Left lung (tissue), 10 donors: ENCODE measurements around the gene CUEDC1. TPM values are rescaled to one million over a fixed set of nuclear protein-coding genes. Genes with fewer than 3 reads are reported as not detected.

Experiments
- ATAC-seq: fragments of 200-7000 bp; cut with Tn5 transposase; one replicate; pipeline ENCODE4 v1.9.1; 2020; ENCODE audit warnings: moderate library complexity
- DNase-seq, 4 donors: peaks; one replicate each; pipeline ENCODE4 v3.0.0-alpha.2; 2013 to 2020
- H3K27ac ChIP-seq, 2 donors: fragments of 200-600 bp; sonication (generic) in 1 of 2; one replicate each; pipeline versions ENCODE4 v1.5.0 to v1.8.0; 2020 to 2021
- H3K27me3 ChIP-seq, 2 donors: fragments of 200-600 bp; sonication (generic) in 1 of 2; one replicate each; pipeline versions ENCODE4 v1.5.0 to v1.8.0; 2020 to 2021
- H3K36me3 ChIP-seq, 2 donors: fragments of 200-600 bp; sonication (generic) in 1 of 2; one replicate each; pipeline versions ENCODE4 v1.5.0 to v1.8.0; 2020 to 2021
- H3K4me1 ChIP-seq, 2 donors: fragments of 200-600 bp; one replicate each; pipeline ENCODE4 v1.8.0; 2021
- H3K4me3 ChIP-seq, 2 donors: fragments of 200-600 bp; sonication (generic) in 1 of 2; one replicate each; pipeline versions ENCODE4 v1.5.0 to v1.8.0; 2020 to 2021; ENCODE audit warnings: mild to moderate bottlenecking in 1 of 2
- H3K9me3 ChIP-seq, 2 donors: fragments of 200-600 bp; sonication (generic) in 1 of 2; one replicate each; pipeline versions ENCODE4 v1.5.0 to v1.8.0; 2020 to 2021
- intact Hi-C, 2 donors: fragments of 100-400 bp; cut with DNase I; formaldehyde crosslinking; loops; one replicate each; pipeline versions ENCODE4 v1.11.2 to v1.14.2; 2022
- polyA plus RNA-seq, 6 donors: library from polyadenylated mRNA; unstranded; fragments of 120-200 nt; gene quantifications; one replicate each; pipeline ENCODE4 v1.2.1, GENCODE V29; 2013; ENCODE audit not compliant: insufficient read length in 6 of 6
- total RNA-seq, 2 donors: library from RNA; stranded (reverse); fragmentation: NEBNext Ultra II Directional; extraction: Animal tissue kit (Norgen Biotek cat#: 25700); gene quantifications; one replicate each; pipeline ENCODE4 v1.2.1, GENCODE V29; 2021
- TF ChIP-seq, protein P1 (sequence below), 2 donors: fragments of 200-600 bp; sonication (generic) in 1 of 2; IDR thresholded peaks; one replicate each; pipeline versions ENCODE4 v1.5.0 to v1.8.0; 2021; ENCODE audit warnings: antibody characterized with exemption in 2 of 2
- donor health status: DM: no; HTN: yes; CAD: no.
- donor health status: DM: no; HTN: no; CAD: no.

CUEDC1 gene
- total and polyA plus RNA-seq, 8 donors = 38.2 to 47.7 (median 42.6) TPM

DNA sequence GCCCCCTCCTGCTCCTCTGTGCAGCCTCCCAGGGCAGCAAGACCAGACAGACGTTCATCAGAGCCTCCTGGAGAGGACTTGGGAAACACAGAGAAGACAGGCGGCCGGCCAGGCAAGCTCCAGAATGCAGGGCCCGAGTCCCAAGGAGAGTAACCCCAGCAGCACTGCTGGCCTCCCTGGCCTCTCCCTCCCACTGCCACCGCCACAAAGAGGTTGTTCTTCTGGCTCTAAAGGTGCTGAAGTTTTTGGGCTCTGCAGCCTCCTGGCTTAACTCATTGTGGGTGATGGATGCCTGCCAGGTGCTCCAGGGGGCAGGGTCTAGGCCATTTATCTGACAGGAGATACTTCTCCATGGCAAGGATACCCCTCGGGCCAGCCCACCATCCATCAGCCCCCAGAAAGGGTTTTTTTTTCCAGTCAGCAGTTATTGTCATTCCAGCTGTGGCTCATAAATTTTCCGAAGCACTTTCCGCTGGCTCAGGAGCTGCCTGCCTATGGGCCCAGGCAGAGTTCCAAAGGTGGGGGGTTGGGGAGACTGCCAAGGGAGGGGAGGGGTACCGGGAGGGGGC lies 73.3 kb downstream of the CUEDC1 start:
- no peaks in the 10 kb centered on the region for H3K27me3 ChIP-seq
- H3K27ac ChIP-seq = peak overlapping the region in 1 of 2 donors; percentile 19
- intact Hi-C loops = no loop called here
- peaks cover 0 to 25% of the 10 kb centered on the region in 2 donors for H3K36me3 ChIP-seq
- no peaks in the 10 kb centered on the region for H3K9me3 ChIP-seq
- H3K4me3 ChIP-seq = no peak overlapping the region
- H3K4me1 ChIP-seq = peaks cover 10% of the 10 kb centered on the region in 2 donors
- TF ChIP-seq, protein P1, sequence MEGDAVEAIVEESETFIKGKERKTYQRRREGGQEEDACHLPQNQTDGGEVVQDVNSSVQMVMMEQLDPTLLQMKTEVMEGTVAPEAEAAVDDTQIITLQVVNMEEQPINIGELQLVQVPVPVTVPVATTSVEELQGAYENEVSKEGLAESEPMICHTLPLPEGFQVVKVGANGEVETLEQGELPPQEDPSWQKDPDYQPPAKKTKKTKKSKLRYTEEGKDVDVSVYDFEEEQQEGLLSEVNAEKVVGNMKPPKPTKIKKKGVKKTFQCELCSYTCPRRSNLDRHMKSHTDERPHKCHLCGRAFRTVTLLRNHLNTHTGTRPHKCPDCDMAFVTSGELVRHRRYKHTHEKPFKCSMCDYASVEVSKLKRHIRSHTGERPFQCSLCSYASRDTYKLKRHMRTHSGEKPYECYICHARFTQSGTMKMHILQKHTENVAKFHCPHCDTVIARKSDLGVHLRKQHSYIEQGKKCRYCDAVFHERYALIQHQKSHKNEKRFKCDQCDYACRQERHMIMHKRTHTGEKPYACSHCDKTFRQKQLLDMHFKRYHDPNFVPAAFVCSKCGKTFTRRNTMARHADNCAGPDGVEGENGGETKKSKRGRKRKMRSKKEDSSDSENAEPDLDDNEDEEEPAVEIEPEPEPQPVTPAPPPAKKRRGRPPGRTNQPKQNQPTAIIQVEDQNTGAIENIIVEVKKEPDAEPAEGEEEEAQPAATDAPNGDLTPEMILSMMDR (IDR thresholded peaks at IDR 0.05) = no peak
- DNase-seq = peak in 1 of 4 donors; percentile 49
- peak; percentile 17 for ATAC-seq

DNA sequence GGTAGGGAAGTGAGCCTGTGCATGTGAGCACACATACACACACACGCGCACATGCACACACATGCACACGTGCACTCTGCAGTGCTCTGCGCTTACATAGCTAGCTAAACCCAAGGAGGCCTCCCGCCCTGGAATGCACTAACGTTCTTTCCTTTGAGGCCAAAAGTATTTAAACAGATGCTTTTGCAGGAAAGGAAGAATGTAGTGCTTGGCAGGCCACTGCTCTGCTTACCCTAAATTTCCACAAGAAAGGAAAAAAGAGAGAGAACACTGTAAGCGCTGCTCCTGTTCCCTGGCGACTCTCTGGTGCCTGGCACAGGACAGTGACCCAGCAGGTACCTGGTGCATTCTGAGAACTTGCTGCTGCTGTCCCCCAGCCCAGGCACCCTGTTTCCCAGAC lies 74.1 kb downstream of the CUEDC1 start:
- peak; percentile 9 for ATAC-seq
- Histone ChIP-seq H3K4me1 (peaks cover 10% of the 10 kb centered on the region in 2 donors), H3K4me3 (no peak overlapping the region), H3K36me3 (peaks cover 0 to 31% of the 10 kb centered on the region in 2 donors), H3K27me3 (no peaks in the 10 kb centered on the region), H3K9me3 (no peaks in the 10 kb centered on the region), H3K27ac (peak overlapping the region in 1 of 2 donors; percentile 19)
- DNase-seq = peak in 2 of 4 donors; percentile 22 to 65
- intact Hi-C loops = no loop called here
- TF ChIP-seq, protein P1 (IDR thresholded peaks at IDR 0.05) = no peak

DNA sequence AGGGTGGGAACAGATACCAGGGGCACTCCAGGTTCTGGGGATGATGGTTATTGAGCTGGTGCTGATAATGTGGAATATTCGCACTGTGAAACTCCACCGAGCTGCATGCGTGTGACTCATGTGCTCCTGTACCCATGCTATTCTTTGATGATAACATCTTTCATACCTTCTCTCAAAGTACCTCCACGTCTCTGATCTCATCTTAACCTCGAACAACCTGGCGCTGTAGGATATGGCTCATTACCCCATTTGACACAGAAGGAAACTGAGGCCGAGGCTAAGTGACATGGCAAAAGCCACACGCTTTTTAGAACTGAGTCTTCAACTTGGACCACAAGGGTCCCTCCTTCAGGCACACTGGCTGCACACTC lies 75.1 kb downstream of the CUEDC1 start:
- no peaks in the 10 kb centered on the region for H3K9me3 ChIP-seq
- DNase-seq (no peak), ATAC-seq (no peak)
- H3K4me1 ChIP-seq = peaks cover 18 to 20% of the 10 kb centered on the region in 2 donors
- no peaks in the 10 kb centered on the region for H3K27me3 ChIP-seq
- intact Hi-C loops = no loop called here
- H3K36me3 ChIP-seq = peaks cover 0 to 29% of the 10 kb centered on the region in 2 donors
- H3K4me3 ChIP-seq = no peak overlapping the region
- H3K27ac ChIP-seq = no peak overlapping the region
- TF ChIP-seq, protein P1 (IDR thresholded peaks at IDR 0.05) = no peak

DNA sequence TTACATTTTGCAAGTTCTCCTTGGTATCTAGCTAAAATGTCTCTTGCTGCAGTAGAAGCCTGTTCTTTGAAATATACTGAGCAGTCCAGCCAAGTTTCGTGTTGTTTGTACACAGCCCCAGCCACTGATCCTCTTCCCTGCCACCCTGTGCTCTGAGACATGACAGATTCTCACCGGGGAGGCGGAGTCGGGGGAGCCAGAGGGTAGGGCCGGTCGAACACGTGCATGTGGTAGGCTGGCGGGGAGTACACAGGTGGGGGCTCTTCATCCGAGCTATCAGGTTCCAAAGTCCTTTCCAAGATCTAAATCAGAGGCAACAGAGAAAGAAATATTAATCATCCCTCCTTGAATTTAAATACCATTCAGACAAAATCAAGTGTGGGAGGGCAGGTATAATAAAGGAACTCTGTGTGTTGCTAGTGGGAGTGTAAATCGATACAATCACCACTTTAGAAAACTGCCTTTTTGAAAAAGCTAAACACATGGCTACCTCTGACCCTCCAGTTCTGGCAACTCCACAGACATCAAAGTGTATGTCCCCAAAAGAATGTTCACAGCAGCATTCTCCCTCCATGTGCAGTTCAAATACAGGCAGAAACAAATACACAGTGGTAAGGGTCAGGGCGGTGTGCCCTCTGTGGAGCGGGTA lies 75.7 kb downstream of the CUEDC1 start:
- no peaks in the 10 kb centered on the region for H3K9me3 ChIP-seq
- H3K27ac ChIP-seq = peak overlapping the region in 1 of 2 donors; percentile 41
- TF ChIP-seq, protein P1 (IDR thresholded peaks at IDR 0.05) = no peak
- peak in 1 of 4 donors; percentile 45 for DNase-seq
- ATAC-seq = no peak
- H3K27me3 ChIP-seq = no peaks in the 10 kb centered on the region
- H3K4me1 ChIP-seq = peaks cover 23 to 25% of the 10 kb centered on the region in 2 donors
- H3K4me3 ChIP-seq = no peak overlapping the region
- intact Hi-C loops = no loop called here
- peaks cover 0 to 24% of the 10 kb centered on the region in 2 donors for H3K36me3 ChIP-seq

DNA sequence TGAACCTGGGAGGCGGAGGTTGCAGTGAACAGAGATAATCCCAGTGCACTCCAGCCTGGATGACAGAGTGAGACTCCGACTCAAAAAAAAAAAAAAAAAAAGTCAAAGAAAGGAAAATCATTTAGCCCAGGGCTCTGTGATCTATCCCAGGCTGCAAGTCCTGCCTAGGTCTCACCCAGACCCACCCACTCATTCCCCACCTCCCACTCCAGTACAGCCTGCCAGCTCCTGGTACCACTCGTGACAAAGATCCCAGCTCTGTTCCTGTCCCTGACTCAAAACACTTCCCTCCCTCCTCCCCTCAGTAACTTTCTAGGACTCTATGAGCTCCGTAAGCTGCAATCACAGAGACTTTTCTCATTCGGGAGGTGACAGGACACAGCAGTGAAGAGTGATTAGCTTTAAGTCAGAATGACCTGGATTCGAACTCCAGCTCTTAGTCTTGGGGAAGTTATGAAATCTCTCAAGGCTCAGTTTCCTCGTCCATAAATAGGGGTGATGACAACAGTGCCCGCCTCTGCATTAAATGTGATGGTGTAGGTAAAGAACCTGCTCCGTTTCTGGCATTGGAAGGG lies 77.3 kb downstream of the CUEDC1 start:
- Histone ChIP-seq H3K27me3 (peaks cover 0 to 5% of the 10 kb centered on the region in 2 donors), H3K27ac (no peak overlapping the region), H3K4me3 (no peak overlapping the region), H3K9me3 (no peaks in the 10 kb centered on the region), H3K4me1 (peaks cover 36 to 41% of the 10 kb centered on the region in 2 donors), H3K36me3 (peaks cover 0 to 25% of the 10 kb centered on the region in 2 donors)
- intact Hi-C loops = no loop called here
- ATAC-seq (no peak), DNase-seq (no peak)
- TF ChIP-seq, protein P1 (IDR thresholded peaks at IDR 0.05) = no peak
